Muscle layer of colon (tissue), 2 donors: ENCODE results near the gene FARSB.
A peak's percentile ranks its signal among the peaks of the same experiment; 100 is the strongest.
"Not testable (repeated sequence)": the region's sequence is repeated elsewhere in the genome, so short reads cannot be mapped to it uniquely, and the experiment has no call there.

Source experiments
- H3K27ac ChIP-seq: one replicate; pipeline ENCODE4 v1.7.0; 2013; ENCODE audit warnings: low read depth, mild to moderate bottlenecking, low read length, moderate library complexity
- H3K27me3 ChIP-seq, 2 donors: one replicate each; pipeline ENCODE4 v1.7.0; 2013; ENCODE audit warnings: low read length in 2 of 2, mild to moderate bottlenecking in 2 of 2; ENCODE audit not compliant: insufficient read depth in 2 of 2, control insufficient read depth in 1 of 2
- H3K36me3 ChIP-seq: one replicate; pipeline ENCODE4 v1.7.0; 2013; ENCODE audit warnings: mild to moderate bottlenecking, low read length; ENCODE audit not compliant: insufficient read depth
- H3K4me1 ChIP-seq: one replicate; pipeline ENCODE4 v1.7.0; 2013; ENCODE audit warnings: mild to moderate bottlenecking, low read length; ENCODE audit not compliant: insufficient read depth
- H3K4me3 ChIP-seq, 2 donors: one replicate each; pipeline ENCODE4 v1.7.0; 2013; ENCODE audit warnings: low read length in 2 of 2, low read depth in 1 of 2, mild to moderate bottlenecking in 1 of 2, moderate library complexity in 1 of 2
- H3K9ac ChIP-seq: one replicate; pipeline ENCODE4 v1.7.0; 2013; ENCODE audit warnings: low read length
- H3K9me3 ChIP-seq: one replicate; pipeline ENCODE4 v1.7.0; 2013; ENCODE audit warnings: mild to moderate bottlenecking, low read length
- donor health status: abdominal sarcoma.
- donor health status: Adenocarcinoma of cecum.

FARSB gene

GRCh38 chr2:222603501-222603900 is 52.4 kb downstream of the FARSB start:
- no peaks in the 10 kb centered on the region for H3K36me3 ChIP-seq
- peaks cover 2% of the 10 kb centered on the region for H3K4me1 ChIP-seq
- no peak overlapping the region for H3K9ac ChIP-seq
- no peak overlapping the region for H3K4me3 ChIP-seq
- H3K9me3 ChIP-seq = no peaks in the 10 kb centered on the region
- no peak overlapping the region for H3K27ac ChIP-seq
- H3K27me3 ChIP-seq = no peaks in the 10 kb centered on the region

- no peak overlapping the region for H3K27ac ChIP-seq
- peaks cover 7% of the 10 kb centered on the region for H3K36me3 ChIP-seq
- peaks cover 17% of the 10 kb centered on the region for H3K4me1 ChIP-seq
- no peaks in the 10 kb centered on the region for H3K27me3 ChIP-seq
- H3K4me3 ChIP-seq = no peak overlapping the region
- H3K9ac ChIP-seq = no peak overlapping the region
- H3K9me3 ChIP-seq = no peaks in the 10 kb centered on the region
Observed at GRCh38 chr2:222598611-222599010, 57.3 kb downstream of the FARSB start.

- Histone ChIP-seq H3K9me3 (no peaks in the 10 kb centered on the region), H3K36me3 (peaks cover 7% of the 10 kb centered on the region), H3K4me3 (no peak overlapping the region), H3K4me1 (peaks cover 17% of the 10 kb centered on the region), H3K27me3 (no peaks in the 10 kb centered on the region), H3K9ac (no peak overlapping the region), H3K27ac (no peak overlapping the region)
Observed at GRCh38 chr2:222595581-222595980, 60.3 kb downstream of the FARSB start.

- H3K4me3 ChIP-seq = no peak overlapping the region
- peaks cover 17% of the 10 kb centered on the region for H3K4me1 ChIP-seq
Observed at GRCh38 chr2:222594679-222595078, 61.2 kb downstream of the FARSB start.

GRCh38 chr2:222592176-222592575 is 63.7 kb downstream of the FARSB start:
- Histone ChIP-seq H3K9me3 (no peaks in the 10 kb centered on the region), H3K4me1 (peaks cover 4% of the 10 kb centered on the region), H3K9ac (no peak overlapping the region), H3K27ac (no peak overlapping the region), H3K27me3 (no peaks in the 10 kb centered on the region), H3K4me3 (no peak overlapping the region), H3K36me3 (peaks cover 7% of the 10 kb centered on the region)

More at GRCh38 chr2:222594679-222595078, 61.2 kb downstream of the FARSB start:
- Histone ChIP-seq H3K36me3 (peaks cover 7% of the 10 kb centered on the region), H3K9me3 (no peaks in the 10 kb centered on the region), H3K27me3 (no peaks in the 10 kb centered on the region), H3K27ac (no peak overlapping the region), H3K9ac (no peak overlapping the region)

- H3K4me1 ChIP-seq = peaks cover 4% of the 10 kb centered on the region
- H3K36me3 ChIP-seq = peaks cover 7% of the 10 kb centered on the region
- no peaks in the 10 kb centered on the region for H3K9me3 ChIP-seq
- no peak overlapping the region for H3K4me3 ChIP-seq
- no peak overlapping the region for H3K9ac ChIP-seq
- no peaks in the 10 kb centered on the region for H3K27me3 ChIP-seq
- no peak overlapping the region for H3K27ac ChIP-seq
Observed at GRCh38 chr2:222591661-222592060, 64.2 kb downstream of the FARSB start.

GRCh38 chr2:222584589-222584988 is 71.3 kb downstream of the FARSB start:
- H3K36me3 ChIP-seq, H3K4me3 ChIP-seq, H3K9me3 ChIP-seq, H3K27me3 ChIP-seq, H3K4me1 ChIP-seq, H3K9ac ChIP-seq, H3K27ac ChIP-seq: not testable (repeated sequence)

GRCh38 chr2:222582928-222583327 is 73.0 kb downstream of the FARSB start:
- no peak overlapping the region for H3K9ac ChIP-seq
- no peaks in the 10 kb centered on the region for H3K4me1 ChIP-seq
- H3K36me3 ChIP-seq = no peaks in the 10 kb centered on the region
- H3K9me3 ChIP-seq = no peaks in the 10 kb centered on the region
- no peak overlapping the region for H3K4me3 ChIP-seq
- H3K27ac ChIP-seq = no peak overlapping the region
- no peaks in the 10 kb centered on the region for H3K27me3 ChIP-seq

- Histone ChIP-seq H3K4me3 (no peak overlapping the region), H3K9ac (no peak overlapping the region), H3K4me1 (peaks cover 29% of the 10 kb centered on the region), H3K36me3 (no peaks in the 10 kb centered on the region), H3K27me3 (no peaks in the 10 kb centered on the region), H3K9me3 (no peaks in the 10 kb centered on the region), H3K27ac (no peak overlapping the region)
Observed at GRCh38 chr2:222577341-222577740, 78.6 kb downstream of the FARSB start.

GRCh38 chr2:222576171-222577081 is 79.5 kb downstream of the FARSB start:
- Histone ChIP-seq H3K4me3 (no peak overlapping the region), H3K27me3 (no peaks in the 10 kb centered on the region), H3K4me1 (peaks cover 38% of the 10 kb centered on the region), H3K27ac (no peak overlapping the region), H3K36me3 (no peaks in the 10 kb centered on the region), H3K9ac (no peak overlapping the region), H3K9me3 (no peaks in the 10 kb centered on the region)

GRCh38 chr2:222575618-222576017 is 80.3 kb downstream of the FARSB start:
- Histone ChIP-seq H3K4me1 (peaks cover 38% of the 10 kb centered on the region), H3K27ac (no peak overlapping the region), H3K9me3 (no peaks in the 10 kb centered on the region), H3K36me3 (peaks cover 4% of the 10 kb centered on the region), H3K4me3 (no peak overlapping the region), H3K27me3 (no peaks in the 10 kb centered on the region), H3K9ac (no peak overlapping the region)

- H3K9ac ChIP-seq = no peak overlapping the region
- H3K9me3 ChIP-seq = no peaks in the 10 kb centered on the region
- H3K27me3 ChIP-seq = no peaks in the 10 kb centered on the region
- no peak overlapping the region for H3K4me3 ChIP-seq
- H3K27ac ChIP-seq = peak overlapping the region; percentile 53
- H3K36me3 ChIP-seq = peaks cover 4% of the 10 kb centered on the region
- peaks cover 57% of the 10 kb centered on the region for H3K4me1 ChIP-seq
Observed at GRCh38 chr2:222572751-222573174, 83.1 kb downstream of the FARSB start.
